CD4-positive, alpha-beta T cell treated with Interleukin-1 beta for 1 hour (primary cell): Measurements from ENCODE around the gene SLC38A1.
"Not testable (repeated sequence)": the region's sequence is repeated elsewhere in the genome, so short reads cannot be mapped to it uniquely, and the experiment has no call there.

Experiments used
- DNase-seq, 2 donors: peaks; one replicate each; pipeline ENCODE4 v3.0.0-alpha.2; 2020 to 2022

SLC38A1 gene

DNA sequence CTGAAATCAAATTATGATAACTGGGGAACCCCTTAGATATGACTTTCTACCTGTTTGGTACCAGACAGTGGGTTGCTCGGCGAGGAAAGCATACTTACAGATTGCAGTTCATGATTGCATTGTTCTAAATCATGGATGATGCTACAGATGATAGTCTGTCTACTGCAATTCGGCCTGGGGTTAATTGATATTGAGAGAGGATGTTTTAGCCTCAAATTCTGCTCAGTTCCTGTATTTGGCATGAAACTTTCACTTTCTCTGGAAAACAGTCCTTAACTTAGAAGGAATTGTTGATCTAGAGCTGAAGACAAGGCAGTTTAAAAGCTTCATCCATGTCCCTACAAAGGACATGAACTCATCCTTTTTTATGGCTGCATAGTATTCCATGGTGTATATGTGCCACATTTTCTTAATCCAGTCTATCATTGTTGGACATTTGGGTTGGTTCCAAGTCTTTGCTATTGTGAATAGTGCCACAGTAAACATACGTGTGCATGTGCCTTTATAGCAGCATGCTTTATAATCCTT is 106.2 kb downstream of the SLC38A1 start:
- DNase-seq, result not testable (repeated sequence)

DNA sequence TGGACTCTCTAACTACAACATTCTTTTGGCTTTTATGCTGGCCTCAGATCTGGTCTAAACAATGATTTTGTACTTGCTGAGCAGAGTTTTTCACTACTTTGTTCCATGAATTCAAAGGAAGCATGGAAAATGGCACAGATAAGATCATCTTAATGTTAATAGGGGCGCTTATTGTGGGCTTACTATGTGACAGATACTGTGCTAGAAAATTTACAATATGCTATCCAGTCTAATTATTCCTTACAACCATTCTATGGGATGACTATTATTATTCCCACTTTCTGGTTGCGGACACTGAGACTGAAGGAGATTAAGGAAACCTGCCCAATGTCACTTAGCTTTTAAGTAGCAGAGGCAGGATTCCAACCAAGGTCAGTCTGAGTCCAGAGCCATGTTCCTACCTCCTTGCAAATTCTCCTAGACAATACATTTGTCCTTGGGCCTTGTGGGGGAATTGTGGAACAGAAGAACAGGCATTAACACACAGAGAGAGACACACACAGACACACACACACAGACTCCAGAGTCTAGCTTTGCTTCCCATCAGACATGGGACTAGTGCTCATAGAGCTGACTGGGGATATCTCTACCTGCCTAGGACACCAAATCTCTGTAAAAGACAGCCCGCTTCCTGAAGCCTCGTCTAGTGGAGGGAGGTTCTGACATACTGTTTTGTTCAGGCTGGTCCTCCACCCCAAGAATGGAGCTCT is 107.7 kb downstream of the SLC38A1 start:
- no peak for DNase-seq

DNA sequence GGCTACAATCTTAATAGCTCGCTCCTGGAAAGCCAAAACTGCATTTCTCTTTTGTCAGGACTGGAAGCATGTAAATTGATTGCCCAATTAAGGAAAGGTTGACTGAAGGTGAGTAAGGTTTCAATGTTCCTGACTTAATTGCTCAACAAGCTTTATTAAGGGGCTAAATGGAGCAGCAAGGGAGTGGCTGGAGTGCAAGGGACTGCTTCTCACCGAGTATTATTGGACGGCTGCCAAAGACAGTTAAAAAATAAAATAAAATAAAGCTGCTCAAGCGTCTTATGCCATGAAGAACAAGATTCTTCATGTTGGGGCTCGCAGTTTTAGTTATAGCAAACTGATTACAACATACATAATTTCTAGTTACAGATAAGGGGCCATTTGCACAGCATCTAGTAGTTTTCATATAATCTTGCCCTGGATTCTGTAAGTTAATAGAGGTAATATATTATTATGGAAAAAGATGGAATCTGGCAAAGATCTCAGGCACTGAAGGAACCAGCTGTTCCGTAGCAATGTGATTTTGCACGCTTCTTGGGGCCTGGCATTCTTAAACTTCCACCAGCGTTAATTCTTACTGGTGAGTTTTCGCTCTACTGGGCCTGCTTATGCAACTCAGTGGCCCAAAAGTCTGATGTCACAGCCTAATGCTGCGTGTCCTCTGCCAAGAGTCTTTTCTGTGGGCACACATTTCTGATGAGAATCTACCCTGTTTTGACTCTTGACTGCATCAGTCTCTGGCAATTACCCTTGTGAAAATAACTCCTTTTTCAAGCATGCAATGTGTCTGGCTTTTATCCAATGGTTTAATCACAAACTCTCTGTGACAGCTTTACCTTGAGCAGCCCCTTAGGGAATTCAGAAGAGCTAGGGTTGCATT is 108.5 kb downstream of the SLC38A1 start:
- no peak for DNase-seq

DNA sequence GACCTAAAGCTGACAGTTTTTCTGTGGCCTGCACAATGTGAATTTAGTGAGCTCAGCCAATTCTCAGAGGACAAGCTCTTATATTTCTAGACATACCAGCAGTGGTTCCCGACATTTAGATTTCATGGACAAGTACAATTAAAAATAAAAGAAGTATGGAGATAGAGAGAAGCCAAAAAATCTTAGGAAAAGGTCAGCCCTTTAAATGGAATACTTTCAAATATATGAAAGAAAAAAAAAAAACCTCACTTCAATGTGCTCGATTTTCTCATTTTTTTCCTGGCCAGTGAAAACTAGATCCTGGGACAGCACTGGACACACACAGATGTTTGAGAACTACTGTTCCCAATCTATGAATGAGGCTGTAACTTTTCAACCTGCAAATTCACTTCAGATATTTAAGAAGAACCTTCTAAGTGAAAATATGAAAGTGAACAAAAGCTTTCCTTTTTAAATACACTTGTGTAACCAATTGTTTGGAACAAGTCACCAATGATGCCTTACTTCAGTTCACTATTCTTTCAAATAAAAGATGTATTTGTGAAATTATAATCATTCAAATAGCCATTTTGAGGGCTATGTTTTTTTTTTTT is 109.4 kb downstream of the SLC38A1 start:
- DNase-seq, result no peak

DNA sequence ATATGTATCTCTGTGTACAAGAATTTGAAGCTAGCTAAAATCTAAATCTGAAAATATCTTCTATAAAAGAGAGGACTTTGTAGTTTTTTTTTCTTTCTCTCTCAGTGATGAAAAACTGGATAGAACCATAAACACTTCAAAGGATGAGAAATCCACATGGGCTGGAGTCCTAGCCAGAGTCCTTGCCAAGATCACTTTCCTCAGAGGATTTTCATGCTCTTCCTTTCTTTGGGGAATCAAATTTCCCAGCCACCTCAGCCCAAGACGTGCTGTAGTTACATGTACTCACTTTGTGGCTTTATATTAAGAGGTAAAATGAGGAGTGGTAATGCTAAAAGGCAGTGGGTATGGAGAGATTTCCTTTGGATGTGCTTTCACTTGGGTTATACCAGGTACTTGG is 110.3 kb downstream of the SLC38A1 start:
- no peak for DNase-seq

DNA sequence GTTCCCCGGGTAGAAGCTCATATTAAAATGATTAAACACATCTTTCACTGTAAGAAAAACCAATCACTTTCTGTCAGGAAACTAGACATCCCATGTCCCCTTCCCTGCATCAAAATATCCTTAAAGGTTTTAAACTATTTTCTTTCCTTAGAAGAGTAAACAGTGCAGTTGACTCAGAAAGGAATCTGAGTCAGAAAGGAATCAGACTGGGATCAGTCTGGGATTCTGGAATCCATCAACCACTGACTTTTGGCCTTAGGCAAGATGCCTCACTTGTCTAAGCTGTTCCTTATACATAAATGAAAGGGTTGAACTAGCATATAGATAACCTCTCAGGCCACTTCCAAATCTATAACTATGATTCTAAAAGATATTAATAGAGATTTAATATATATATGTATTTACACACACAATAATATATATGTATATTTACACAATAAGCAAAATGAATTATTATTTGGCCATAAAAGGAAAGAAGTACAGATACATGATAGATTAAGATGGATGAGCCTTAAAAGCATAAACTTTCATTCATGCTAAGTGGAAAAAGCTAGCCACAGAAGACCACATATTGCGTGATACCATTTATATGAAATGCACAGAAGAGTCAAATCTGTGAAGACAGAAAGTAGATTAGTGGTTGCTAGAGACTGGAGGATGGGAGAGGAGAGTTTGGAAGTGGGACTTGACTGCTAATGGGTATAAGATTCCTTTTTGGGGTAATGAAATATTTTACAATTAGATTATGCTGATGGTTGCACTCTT is 114.4 kb downstream of the SLC38A1 start:
- no peak for DNase-seq

DNA sequence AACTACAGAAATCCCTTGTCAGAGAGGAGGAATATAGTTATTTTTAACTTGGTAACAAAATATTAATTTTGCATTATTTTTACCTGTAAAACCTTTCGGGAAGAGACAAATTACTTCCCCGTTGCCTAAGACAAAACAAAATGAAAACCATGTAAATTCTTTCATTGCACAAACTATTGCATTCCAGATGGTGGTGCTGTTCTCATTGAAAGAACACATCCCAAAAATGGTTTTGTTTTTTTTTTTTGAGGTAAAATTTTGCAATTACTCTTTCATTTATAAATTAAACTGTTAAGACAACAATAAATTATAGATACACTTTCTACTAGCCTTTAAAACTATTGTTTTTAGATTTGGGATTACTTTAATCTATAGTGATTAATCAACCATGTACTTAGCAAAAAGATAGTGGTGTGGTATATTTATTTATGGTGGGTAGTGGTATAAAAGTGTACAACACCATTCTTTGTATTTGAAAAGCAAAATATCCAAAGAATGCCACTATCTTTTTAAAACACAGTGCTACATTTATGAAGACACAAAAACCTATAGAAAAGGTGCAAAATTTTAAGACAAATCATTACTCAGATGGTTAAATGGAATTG is 115.5 kb downstream of the SLC38A1 start:
- DNase-seq, result peak in 1 of 2 donors; percentile 42

DNA sequence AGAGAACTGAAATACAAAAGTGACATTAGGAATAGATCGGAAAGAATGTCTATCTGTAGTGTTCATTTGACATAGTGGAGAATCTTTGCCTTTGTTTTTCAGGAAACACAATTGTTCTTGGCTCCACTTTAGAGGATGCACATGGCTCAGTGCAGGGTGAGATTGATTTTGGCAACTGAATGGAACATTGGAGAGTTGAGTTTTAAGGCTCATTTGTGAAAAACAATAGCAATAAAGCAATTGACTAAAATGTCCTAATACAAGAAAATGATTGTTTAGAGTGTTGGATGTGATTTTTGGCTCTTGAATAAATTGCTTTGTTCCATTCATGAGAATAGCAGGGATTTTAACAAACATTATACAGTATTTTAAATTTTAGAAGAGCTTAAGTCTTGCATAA is 116.4 kb downstream of the SLC38A1 start:
- no peak for DNase-seq

DNA sequence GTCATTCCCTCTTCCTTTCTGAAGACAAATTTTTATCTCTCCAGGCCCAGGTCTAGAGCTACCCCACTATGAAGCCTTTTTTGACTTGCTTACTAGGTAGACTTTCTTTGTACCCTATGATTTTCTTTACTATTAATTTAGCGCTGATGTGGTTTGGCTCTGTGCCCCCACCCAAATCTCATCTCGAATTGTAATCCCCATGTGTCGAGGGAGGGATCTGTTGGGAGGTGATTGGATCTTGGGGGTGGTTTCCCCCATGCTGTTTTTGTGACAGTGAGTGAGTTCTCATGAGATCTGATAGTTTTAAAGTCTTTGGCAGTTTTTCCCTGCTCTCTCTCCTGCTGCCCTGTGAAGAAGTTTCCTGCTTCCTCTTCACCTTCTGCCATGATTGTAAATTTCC is 118.1 kb downstream of the SLC38A1 start:
- DNase-seq, result no peak

DNA sequence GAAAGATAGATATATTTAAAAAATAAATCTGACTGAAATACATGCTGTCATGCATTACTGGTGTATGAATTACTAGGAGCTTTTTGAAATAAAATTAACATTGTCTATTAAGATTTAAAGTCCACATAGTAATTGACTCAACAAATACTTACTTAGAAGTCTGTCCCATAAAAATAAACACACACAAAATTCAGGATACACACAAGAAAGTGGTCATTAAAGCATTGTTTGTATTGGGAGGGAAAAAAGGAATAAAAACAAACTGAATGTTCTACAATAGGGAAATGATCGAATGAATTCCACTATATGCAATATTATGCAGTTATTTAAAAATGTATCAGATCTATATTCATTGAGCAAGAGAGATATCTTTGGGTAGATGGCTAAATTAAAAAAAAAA is 118.9 kb downstream of the SLC38A1 start:
- no peak for DNase-seq

DNA sequence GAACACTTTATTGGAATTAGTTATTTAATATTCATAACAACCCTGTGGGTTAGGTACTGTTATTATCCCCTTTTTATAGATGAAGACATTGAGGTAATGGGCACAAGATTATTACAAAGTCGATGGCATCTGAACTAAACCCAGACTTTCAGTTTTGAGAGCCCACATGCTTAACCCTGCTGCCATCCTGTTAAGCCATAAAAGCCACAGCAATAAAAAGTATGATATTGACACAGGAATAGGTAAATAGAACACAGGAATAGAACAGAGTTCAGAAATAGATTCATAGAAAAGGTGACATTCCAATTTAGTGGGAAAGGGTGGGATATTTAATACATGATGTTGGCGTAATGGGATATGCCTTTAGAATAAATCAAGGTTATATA is 119.8 kb downstream of the SLC38A1 start:
- DNase-seq, result no peak

DNA sequence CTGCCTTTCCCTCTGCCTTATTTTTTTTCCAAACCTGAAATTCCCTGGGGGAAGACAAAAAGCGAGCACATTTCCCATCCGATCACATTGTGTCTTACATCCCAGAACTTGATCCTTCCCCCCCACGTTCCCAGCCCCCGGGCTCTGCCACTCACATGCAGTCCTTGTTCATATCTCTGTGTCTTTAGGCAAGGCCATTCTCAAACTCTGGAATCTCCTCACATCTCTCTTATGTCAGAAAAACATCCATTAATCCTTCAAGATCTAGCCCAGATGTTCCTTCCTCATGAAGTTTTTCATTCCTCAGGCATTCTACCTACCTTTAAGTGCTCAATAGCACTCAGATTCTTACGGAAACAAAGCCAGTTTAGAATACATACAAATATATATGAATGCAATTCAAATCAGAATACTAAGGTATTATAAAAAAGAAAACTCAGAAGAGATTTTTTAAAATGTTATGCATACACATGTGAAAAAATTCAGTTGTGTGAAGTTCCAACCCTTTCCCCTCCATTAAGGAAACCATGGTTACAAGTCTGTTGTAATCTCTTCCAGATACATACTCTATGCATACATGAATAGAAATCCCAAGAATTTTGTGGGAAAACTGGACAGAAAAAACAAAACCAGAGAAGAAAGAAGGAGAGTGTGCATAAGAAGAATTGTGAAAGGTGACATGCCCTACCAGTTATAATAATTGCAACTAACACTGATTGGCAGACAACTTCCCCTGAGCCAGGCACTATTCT is 120.3 kb downstream of the SLC38A1 start:
- DNase-seq, result no peak

DNA sequence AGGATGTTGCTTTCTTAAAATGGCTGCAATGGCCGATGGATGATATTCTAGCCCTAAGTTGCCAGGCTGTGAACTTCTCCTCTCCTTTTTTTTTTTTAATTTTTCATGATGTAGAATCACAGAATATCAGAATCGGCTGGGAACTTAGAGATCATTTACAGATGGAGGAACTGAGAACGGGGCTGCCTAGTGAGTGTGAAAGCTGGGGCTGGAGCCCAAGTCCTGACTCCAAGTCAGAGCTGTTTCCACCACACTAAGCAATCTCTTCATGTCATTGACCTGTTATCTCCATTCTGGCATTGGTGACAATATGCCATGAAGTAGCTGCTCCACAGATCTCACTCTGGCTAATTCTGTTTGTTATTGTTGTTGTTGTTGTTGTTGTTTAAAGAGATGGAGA is 121.7 kb downstream of the SLC38A1 start:
- DNase-seq, result no peak

DNA sequence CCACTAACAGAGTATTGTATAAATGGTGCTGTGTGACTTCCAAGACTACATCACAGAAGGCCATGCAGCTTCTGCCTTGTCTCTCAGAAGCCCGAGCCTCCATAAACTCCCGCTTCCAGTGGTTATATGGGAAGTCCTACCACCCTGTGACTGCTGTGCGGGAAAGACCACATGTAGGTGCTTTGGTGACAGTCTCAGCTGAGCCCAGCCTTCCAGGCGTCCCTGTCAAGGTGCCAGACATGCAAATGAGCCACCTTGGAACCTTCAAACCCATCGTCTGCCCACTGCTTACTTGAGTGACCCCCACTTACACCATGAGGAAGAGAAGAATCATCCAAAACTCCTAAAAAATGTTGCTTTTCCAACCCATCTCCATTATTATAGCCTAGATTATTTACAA is 123.0 kb downstream of the SLC38A1 start:
- no peak for DNase-seq

DNA sequence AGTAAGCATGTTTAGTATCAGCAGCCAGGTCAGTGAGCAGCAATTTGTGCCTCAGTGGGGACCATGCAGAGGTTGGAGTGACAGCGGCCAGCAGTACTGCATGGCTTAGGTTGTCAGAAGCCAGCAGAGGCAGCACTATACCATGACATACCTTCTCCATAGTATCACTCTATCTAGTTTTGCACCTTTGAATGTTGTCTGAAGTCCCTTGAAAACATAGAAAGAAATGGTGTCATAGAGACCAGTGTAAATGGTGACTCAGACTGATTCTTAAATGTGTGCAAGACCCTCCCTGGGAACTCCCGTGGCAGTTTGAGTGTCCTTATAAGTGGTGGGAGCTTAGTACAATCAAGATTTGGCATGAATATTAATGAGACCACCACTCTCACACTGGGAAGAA is 124.4 kb downstream of the SLC38A1 start:
- no peak for DNase-seq

DNA sequence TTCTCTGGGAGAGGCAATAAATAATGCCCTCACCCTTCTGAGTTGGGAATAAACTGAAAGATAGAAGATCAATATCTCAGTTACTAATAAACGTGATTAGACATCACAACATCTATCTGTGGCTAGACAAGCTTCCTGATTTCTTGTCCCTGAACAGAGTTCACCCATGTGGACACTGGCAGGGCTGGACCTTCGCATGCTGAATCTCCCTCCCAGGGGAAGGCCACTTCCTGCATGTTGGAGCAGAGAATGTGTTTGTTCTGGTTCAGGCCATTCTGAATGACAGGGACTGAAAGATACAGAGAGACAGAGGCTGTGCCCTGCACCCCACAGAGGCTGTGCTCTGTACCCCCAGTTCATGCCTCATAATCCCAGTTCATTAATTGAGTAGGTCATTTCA is 132.6 kb downstream of the SLC38A1 start:
- no peak for DNase-seq

DNA sequence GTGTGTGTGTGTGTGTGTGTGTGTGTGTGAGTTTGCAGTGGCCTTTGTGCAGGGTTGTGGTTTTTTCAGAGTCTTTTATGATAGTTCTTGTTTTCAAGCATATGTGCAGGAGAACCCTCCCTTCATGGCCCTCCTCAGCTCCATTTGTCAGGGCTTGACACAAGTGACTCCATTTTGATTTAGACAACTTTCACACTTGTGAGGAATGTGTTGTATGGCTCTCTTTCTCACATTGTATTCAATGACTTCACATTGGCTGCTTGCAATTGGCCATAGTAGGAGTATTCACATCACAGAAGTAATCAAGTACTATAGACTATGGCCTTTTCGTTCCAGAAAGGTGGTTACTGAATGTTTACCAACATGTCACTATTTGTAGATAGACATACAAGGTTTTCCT is 133.1 kb downstream of the SLC38A1 start:
- DNase-seq, result no peak

DNA sequence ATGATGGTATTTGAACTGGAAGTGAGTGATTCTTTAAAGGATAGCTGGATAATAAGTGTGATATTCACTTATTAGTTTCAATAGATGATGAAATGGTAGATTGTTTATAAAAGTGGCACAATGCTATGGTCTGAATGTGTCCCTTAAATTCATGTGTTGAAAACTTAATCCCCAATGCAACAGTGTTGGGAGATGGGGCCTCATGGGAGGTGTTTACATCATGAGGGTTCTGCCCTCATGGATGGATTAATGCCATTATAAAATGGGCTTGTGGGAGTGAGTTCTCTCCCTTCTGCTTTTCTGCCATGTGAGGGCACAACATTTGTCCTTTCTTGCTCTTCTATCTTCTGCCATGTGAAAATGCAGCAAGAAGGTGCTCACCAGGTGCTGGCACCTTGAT is 134.0 kb downstream of the SLC38A1 start:
- no peak for DNase-seq

DNA sequence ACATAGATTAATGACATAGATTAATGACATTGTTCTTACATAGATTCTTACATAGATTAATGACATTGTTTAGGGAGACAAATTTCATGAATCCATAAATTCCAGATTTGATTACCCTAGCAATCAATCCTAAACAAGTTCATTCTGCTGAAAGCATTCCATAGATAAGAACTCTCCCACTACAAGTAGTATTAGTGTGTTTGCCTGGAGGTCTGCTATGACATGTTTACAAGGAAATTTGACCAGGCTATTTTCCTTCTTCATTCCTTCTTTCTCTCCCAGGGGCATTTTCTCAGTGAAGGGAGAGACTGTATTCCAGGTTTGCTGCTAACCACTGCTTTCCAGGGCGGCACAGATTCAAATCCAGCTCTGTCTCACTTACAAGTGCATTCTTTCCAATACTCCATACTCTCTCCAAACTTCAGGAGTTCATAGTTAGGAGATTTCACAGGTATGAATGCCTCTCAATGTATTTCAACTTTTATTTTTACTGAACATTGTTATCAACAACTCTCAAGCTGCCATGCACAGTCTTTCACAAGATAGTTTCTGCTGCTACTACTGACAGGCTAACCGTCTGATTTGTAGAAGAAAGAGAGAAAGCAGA is 134.5 kb downstream of the SLC38A1 start:
- DNase-seq, result no peak

DNA sequence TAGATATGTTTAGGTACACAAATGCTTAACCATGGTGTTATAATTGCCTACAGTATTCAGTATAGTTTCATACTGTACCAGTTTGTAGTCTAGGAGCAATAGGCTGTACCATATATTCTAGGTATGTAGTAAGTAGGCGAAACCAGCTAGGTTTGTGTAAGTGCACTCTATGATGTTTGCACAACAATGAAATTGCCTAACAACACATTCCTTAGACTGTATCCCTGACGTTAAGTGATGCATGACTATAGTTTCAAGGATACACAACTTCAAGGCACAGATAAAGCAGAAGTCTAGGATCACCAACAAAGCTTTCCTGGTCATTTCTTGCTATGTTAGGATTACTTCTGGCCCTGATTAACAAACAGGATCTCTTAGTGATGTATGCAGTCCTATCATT is 135.1 kb downstream of the SLC38A1 start:
- no peak for DNase-seq
